Activated CD4-positive, alpha-beta T cell treated with anti-CD3 and anti-CD28 coated beads, Interleukin-2, amount 50 U/mL, for 4 hours (primary cell): ENCODE measurements around the gene GRXCR2.
"Not testable (repeated sequence)": the region's sequence is repeated elsewhere in the genome, so short reads cannot be mapped to it uniquely, and the experiment has no call there.

ENCODE experiments used
- DNase-seq, 2 experiments: peaks; one replicate each; pipeline ENCODE4 v3.0.0-alpha.2; 2020

GRXCR2 gene

DNA sequence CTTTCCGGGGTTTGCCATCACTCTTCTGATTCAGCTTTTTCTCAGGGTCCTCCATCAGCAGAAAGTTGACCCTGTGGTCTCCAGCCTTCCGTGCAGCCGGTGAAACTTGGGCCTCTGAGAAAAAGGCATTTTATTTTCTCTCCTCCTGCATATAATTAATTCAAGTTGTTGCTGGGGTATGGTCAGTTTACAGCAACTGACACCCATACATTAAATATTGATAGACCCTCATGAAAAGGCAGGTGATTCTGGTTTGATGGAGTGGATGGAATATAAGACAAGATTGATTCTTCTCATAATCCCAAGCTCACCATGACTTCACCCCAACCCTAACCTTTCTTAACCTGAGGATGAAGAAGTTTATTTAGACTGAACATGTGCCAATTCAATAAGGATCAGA, at the start of gene GRXCR2:
TSS of gene GRXCR2 (minus strand) at position 101 of the 400 bp plus-strand sequence. CDS start at position 55, 46 bp downstream.
- no peak for DNase-seq

DNA sequence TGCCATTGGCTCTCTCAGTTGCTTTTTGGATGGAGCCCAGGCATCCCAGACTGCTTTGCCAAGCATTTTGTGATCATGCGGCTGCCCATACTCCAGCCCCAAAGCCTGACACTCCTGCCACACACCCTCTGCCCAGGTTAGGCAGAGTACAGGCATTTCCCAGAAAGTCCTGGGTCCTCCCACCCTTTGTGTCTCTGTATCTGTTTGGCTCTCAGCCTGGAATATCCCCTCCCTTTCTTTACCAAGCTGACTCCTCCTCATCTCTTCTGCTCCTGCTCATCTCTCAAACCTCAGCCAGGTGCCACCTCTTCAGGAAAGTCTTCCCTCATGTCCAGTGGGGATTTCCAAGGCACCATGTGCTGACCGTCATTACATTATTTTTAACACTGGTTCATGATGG, 49.2 kb upstream of the GRXCR2 start:
- DNase-seq = no peak

DNA sequence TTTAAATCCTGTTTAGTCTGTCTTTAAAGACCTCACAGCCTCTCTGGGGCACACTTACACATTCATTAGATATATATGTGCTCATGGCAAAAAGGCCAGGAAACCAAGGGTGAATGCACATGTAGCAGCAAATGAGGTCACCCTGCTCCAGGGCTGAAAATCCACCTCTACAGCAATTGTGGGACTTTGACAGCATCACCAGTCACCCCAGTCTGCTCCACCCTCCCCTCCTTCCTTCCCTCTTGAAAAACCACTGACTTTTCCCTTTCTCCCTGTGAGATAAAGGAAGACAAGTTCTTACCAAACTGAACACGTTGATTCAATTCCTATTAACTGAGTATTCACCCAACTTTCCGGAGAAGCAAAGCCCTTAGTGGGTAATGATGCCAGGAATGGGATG, 48.4 kb upstream of the GRXCR2 start:
- no peak for DNase-seq

DNA sequence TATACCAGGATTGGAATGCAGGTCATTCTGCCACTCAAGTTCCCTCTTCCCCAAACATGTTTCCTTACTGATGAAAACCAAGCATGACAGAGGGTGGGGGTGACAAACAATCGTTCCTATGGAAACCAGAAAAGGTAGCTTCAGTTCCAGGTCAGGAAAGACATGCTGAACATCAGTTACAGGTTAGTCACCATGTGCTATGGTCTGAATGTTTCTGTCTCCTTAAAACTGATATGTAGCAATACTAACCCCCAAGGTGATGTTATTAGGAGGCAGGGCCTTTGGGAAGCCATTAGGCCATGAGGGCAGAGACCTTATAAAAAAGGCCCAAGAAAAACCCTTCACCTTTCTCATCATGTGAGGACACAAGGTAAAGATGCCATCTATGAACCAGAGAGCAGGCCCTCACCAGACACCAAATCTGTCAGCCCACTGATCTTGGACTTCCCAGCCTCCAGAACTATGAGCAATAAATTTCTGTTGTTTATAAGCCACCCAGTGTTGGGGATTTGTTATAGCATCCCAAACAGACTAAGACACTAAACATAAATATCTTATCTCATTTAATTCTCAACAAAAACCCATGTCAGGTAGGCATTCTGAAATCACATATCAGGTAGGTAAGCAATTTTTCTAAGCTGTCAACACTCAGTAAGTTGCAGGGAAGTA, 47.9 kb upstream of the GRXCR2 start:
- DNase-seq = no peak

DNA sequence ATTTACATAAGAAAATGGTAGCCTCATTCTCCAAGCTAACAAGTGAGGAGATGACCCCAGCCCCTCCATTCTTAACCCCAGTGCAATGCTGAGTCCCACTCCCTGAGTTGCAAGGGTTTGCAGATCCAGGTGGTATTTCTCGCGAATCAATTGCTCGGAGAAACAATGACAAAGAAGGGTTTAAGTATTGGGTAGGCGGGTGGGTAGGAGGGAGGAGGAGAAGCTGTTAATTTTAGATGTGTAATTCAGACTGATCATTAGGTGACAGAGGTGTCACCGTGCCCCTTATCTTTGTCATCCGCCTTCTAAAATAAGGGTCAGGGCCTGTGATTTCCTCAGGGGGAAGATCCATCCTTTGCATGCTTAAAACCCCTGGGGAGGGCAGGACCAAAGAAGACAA, 46.6 kb upstream of the GRXCR2 start:
- DNase-seq = no peak

GRCh38 chr5:145918397-145918796, 45.6 kb upstream of the GRXCR2 start:
- DNase-seq = no peak

GRCh38 chr5:145917288-145917687, 44.5 kb upstream of the GRXCR2 start:
- no peak for DNase-seq

- DNase-seq = no peak
Measured at GRCh38 chr5:145915970-145916638, 43.3 kb upstream of the GRXCR2 start.

GRCh38 chr5:145913701-145914100, 40.9 kb upstream of the GRXCR2 start:
- no peak for DNase-seq

- DNase-seq = no peak
Measured at GRCh38 chr5:145912594-145912993, 39.8 kb upstream of the GRXCR2 start.

DNA sequence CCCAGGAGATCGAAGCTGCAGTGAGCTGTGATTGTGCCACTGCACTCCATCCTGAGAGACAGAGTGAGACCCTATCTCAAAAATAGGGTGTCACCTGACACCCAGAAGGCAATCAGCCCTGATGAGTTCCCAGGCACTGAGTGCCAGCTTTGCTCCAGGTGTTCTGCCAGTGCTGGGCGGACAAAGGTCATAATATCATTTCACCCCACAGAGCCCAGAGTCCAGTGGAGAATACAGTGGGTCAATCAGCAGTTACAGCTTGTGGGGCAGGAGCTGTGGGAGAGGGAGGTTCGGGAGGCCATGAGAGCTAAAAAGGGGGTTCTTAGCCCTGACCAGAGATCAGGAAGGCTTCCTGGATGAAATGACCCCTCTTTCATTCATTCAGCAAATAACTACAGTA, 39.2 kb upstream of the GRXCR2 start:
- DNase-seq = no peak

DNA sequence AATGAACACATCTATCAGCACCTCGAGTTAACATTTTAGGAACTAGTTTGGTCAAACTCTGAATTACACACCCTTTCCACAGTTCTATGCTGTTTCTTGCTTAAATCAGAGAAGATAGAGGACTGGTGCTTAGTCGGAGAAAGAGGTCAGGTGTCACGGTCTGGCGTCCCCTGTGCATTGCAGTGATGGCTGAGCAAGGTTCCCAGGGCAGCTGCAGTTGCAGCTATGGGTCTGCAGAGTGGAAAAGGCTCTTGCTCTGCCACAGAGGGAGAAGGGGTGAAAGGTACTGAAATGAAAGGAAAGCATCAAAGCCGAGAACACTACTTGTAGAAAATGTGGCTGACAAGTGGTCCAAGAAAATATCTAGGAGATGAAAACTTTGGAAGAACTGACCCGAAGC, 38.4 kb upstream of the GRXCR2 start:
- no peak for DNase-seq

- DNase-seq = no peak
Measured at GRCh38 chr5:145908206-145908960, 35.6 kb upstream of the GRXCR2 start.

DNA sequence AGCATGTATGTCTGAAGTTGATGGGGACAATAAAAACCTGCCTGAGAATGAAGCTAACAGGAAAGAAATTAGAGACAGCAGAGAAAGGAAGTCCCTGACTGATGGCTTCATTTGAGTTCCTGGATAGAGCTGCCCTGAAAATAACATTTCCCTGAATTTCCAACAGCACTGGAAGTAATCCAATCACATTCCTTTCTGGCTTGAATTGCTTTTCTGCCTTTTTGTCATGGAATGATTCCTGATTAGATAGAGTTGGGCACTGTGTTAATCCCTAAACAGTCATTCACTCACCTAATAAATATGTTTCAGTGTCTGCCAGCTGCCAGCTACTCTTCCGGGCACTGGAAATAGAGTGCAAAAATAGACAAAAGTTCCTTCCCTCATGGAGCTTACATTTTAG, 33.6 kb upstream of the GRXCR2 start:
- no peak for DNase-seq

- no peak for DNase-seq
Measured at GRCh38 chr5:145904743-145905142, 31.9 kb upstream of the GRXCR2 start.

GRCh38 chr5:145903867-145904266, 31.1 kb upstream of the GRXCR2 start:
- DNase-seq = no peak

- DNase-seq = no peak
Measured at GRCh38 chr5:145903113-145903512, 30.3 kb upstream of the GRXCR2 start.

- no peak for DNase-seq
Measured at GRCh38 chr5:145902421-145902820, 29.6 kb upstream of the GRXCR2 start.

- DNase-seq = no peak
Measured at GRCh38 chr5:145898171-145898570, 25.4 kb upstream of the GRXCR2 start.

GRCh38 chr5:145891378-145891777, 18.6 kb upstream of the GRXCR2 start:
- DNase-seq = not testable (repeated sequence)

DNA sequence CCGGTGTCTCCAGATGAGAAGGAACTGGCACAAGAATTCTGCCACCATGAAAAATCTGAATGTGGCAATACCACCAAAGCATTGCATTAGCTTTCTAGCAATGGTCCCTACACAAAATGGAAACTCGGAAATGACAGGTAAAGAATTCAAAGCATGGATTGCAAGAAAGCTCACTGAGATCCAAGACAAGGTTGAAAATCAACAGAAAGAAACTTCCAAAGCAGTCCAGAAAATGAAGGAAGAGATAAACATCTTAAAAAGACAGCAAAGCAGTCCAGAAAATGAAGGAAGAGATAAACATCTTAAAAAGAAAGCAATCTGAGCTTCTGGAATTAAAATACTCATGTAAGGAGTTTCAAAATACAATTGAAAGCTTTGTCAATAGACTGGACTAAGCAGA, 16.8 kb upstream of the GRXCR2 start:
- no peak for DNase-seq

- no peak for DNase-seq
Measured at GRCh38 chr5:145887976-145888574, 15.3 kb upstream of the GRXCR2 start.

DNA sequence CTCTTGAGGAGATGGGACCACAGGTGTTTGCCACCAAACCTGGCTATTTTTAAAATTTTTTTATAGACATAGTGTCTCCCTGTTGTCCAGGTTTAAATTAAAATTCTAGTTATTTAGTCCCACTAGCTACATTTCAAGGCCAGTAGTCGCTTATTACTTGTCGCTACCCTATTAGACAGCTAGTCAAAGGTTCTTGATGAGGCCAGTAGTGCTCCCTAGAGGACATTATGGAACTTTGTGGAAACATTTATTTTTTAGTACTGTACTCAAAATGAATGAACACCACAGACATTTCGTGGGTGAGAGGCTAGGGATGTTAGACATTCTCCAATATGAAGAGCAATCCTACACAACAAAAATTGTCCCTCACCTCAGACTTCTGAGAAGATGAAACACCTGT, 14.4 kb upstream of the GRXCR2 start:
- DNase-seq = no peak

GRCh38 chr5:145874765-145875164, 2.0 kb upstream of the GRXCR2 start:
- no peak for DNase-seq
